WI38 (cell line): ENCODE data around the gene CACNA1B.
"Not testable (repeated sequence)": the region's sequence is repeated elsewhere in the genome, so short reads cannot be mapped to it uniquely, and the experiment has no call there.

ENCODE experiments used
- H3K4me3 ChIP-seq: 2 replicates; pipeline ENCODE4 v1.5.1; 2011; ENCODE audit warnings: low read depth, mild to moderate bottlenecking, control low read depth, low read length
- CTCF ChIP-seq: IDR thresholded peaks from 2 replicates; pipeline ENCODE4 v1.5.1; 2012; ENCODE audit warnings: low read depth, mild to moderate bottlenecking, control low read depth, low read length

CACNA1B gene

GRCh38 chr9:138112090-138112748 is 234.6 kb downstream of the CACNA1B start:
- no peak for TF ChIP-seq CTCF

GRCh38 chr9:138112791-138113600 is 235.4 kb downstream of the CACNA1B start:
- no peak overlapping the region for H3K4me3 ChIP-seq
- TF ChIP-seq CTCF, result no peak

More at GRCh38 chr9:138112090-138112748, 234.6 kb downstream of the CACNA1B start:
- H3K4me3 ChIP-seq, result no peak overlapping the region

- not testable (repeated sequence) for H3K4me3 ChIP-seq
These were observed 236.2 kb downstream of the CACNA1B start for GRCh38 chr9:138113701-138114325.

GRCh38 chr9:138114501-138115245 is 237.1 kb downstream of the CACNA1B start:
- H3K4me3 ChIP-seq, result no peak overlapping the region
- no peak for TF ChIP-seq CTCF

GRCh38 chr9:138115506-138115905 is 237.9 kb downstream of the CACNA1B start:
- TF ChIP-seq CTCF, result no peak
- H3K4me3 ChIP-seq, result no peak overlapping the region

- no peak for TF ChIP-seq CTCF
- no peak overlapping the region for H3K4me3 ChIP-seq
These were observed 238.9 kb downstream of the CACNA1B start for GRCh38 chr9:138116521-138116920.

GRCh38 chr9:138117101-138117750 is 239.6 kb downstream of the CACNA1B start:
- no peak for TF ChIP-seq CTCF
- no peak overlapping the region for H3K4me3 ChIP-seq
